GM12864 (cell line): ENCODE results near the gene CTU1.

ENCODE experiments used
- DNase-seq: peaks from one replicate; pipeline ENCODE4 v3.0.0-alpha.2; 2011; ENCODE audit warnings: low read depth
- H3K4me3 ChIP-seq: 2 replicates; pipeline ENCODE4 v1.5.1; 2011; ENCODE audit warnings: mild to moderate bottlenecking, low read depth, low read length, control low read depth
- TF ChIP-seq, protein P1 (sequence below): IDR thresholded peaks from 2 replicates; pipeline ENCODE4 v1.5.1; 2011; ENCODE audit warnings: low read depth, mild to moderate bottlenecking, moderate library complexity, low read length, control low read depth, inconsistent platforms; ENCODE audit errors: missing control alignments

CTU1 gene

GRCh38 chr19:51071095-51071405 is 37.2 kb downstream of the CTU1 start:
- DNase-seq = no peak
- no peak overlapping the region for H3K4me3 ChIP-seq
- TF ChIP-seq, protein P1, sequence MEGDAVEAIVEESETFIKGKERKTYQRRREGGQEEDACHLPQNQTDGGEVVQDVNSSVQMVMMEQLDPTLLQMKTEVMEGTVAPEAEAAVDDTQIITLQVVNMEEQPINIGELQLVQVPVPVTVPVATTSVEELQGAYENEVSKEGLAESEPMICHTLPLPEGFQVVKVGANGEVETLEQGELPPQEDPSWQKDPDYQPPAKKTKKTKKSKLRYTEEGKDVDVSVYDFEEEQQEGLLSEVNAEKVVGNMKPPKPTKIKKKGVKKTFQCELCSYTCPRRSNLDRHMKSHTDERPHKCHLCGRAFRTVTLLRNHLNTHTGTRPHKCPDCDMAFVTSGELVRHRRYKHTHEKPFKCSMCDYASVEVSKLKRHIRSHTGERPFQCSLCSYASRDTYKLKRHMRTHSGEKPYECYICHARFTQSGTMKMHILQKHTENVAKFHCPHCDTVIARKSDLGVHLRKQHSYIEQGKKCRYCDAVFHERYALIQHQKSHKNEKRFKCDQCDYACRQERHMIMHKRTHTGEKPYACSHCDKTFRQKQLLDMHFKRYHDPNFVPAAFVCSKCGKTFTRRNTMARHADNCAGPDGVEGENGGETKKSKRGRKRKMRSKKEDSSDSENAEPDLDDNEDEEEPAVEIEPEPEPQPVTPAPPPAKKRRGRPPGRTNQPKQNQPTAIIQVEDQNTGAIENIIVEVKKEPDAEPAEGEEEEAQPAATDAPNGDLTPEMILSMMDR = no peak

DNA sequence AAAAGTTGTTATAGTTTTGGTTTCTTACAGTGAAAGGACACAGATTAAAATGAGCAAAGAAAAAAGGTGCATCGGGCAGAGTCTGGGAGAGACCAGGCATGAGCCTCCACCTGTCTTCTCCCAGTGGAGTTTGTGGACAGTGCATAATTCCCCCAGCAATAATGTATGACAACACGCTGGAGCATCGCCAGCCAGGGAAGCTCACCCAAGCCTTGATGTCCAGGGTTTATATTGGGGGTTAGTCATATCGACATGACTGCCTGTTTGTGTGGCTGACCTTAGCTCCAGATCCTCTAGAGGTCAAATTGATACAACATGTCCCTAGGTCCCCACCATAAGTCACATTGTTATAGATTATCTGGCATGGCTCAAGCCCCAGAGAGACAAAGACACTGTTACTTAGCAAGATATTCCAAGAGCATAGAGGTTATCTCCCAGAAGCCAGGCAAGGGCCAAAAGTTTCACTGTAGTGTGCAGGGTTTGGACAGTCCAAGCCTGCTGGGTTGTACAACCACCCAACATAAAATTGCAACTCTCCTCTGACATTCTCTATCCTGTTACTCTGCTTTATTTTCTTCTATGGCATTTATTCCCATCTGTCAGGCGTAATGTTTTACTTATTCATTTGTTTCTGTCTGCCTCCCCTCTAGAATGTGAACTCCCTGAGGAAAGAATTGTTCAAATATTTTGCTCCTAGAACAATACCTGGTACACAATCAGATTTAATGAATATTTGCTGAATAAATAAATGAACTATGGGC is 37.7 kb downstream of the CTU1 start:
- TF ChIP-seq, protein P1 = no peak
- no peak for DNase-seq
- no peak overlapping the region for H3K4me3 ChIP-seq

- no peak overlapping the region for H3K4me3 ChIP-seq
- DNase-seq = no peak
- TF ChIP-seq, protein P1 = no peak
These were observed 41.6 kb downstream of the CTU1 start for GRCh38 chr19:51066393-51067186.

DNA sequence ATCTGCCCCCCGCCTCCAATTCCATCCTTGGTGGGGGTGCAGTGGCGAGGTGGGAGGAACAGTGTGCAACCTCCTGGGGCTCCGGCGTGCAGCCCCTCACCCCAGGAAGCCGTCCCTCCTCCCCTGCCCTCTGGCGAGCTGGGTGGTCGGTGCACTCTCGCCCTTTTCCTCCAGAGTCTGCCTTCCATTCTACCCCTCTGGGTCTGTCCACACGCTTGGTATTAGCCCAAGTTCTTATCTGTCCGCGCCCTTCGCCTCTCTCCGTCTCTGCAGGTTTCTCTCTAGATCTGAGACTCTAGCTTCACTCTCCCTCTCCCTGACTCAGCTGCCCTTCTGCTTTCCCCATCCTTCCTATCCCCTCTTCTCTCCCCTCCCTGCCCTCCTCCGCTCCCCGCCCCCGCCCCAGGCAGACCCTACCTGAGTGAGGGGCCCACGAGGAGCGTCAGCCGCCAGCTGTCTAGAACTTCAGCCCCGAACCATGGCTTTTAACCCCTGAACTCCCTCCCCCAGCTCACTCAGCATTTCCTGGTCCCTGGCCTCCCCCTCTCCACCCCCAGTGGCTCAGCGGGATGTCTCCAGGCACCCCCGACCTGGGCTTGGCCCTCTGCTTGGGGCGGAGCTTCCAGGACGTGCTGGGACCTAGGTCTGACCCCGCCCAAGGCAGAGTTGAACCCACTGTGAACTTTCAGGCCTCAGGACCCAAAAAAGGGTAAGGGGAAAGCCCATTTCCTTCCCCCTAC is 42.8 kb downstream of the CTU1 start:
- DNase-seq = no peak
- no peak overlapping the region for H3K4me3 ChIP-seq
- TF ChIP-seq, protein P1 = no peak

DNA sequence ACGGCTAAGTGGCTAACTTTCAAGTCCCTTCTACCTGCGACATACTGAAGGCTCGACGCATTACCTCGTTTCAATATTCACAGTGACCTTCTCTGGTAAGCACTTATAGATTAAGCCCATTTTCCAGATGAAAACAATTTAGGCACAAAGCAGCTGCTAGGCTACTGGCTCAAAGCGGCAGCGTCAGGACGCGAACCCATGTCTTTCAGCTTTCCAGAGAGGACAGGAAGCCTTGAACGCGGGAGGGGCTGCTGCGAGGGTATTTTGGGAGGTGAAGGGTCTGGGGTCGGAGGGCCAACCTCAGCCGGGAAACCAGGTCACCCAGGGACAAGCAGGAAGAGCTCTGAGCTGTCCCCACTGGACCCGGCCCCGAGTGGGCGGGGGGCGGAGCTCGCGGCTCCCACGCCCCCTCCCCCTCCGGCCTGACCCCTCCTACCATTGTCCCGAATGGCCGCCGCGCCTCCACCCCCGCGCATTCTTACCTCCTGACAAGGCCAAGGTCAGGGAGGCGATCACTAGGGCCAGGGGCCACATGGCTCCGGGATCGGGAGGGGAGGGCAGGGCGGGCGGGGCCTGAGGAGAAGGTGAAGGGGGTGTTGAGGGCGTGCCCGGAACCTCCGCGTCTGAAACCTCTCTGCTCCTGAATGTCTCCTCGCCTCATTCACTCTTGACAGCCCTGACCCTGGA is 43.5 kb downstream of the CTU1 start, which contains the start of gene KLK13:
TSS of gene KLK13 (minus strand) at position 559 of the 687 bp plus-strand sequence. CDS start at position 534, 25 bp downstream.
- TF ChIP-seq, protein P1 = no peak
- H3K4me3 ChIP-seq = no peak within 1 kb of the TSS
- DNase-seq = no peak

- TF ChIP-seq, protein P1 = no peak
- no peak for DNase-seq
- H3K4me3 ChIP-seq = no peak overlapping the region
These were observed 44.5 kb downstream of the CTU1 start for GRCh38 chr19:51063664-51064063.
